Measurements from ENCODE around the gene TOPBP1.

- TF ChIP-seq, protein P1, sequence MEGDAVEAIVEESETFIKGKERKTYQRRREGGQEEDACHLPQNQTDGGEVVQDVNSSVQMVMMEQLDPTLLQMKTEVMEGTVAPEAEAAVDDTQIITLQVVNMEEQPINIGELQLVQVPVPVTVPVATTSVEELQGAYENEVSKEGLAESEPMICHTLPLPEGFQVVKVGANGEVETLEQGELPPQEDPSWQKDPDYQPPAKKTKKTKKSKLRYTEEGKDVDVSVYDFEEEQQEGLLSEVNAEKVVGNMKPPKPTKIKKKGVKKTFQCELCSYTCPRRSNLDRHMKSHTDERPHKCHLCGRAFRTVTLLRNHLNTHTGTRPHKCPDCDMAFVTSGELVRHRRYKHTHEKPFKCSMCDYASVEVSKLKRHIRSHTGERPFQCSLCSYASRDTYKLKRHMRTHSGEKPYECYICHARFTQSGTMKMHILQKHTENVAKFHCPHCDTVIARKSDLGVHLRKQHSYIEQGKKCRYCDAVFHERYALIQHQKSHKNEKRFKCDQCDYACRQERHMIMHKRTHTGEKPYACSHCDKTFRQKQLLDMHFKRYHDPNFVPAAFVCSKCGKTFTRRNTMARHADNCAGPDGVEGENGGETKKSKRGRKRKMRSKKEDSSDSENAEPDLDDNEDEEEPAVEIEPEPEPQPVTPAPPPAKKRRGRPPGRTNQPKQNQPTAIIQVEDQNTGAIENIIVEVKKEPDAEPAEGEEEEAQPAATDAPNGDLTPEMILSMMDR (IDR thresholded peaks at IDR 0.05; ENCODE audit: low read depth, low read length) = no peak
- no peak for TF ChIP-seq POLR2A (IDR thresholded peaks at IDR 0.05; ENCODE audit: extremely low read depth, insufficient read length)
- no peak for TF ChIP-seq MYC (IDR thresholded peaks at IDR 0.05; ENCODE audit: low read depth, low read length)
These were observed 41.5 kb downstream of the TOPBP1 start for GRCh38 chr3:133620066-133620784.

Measured in NB4 (cell line).